Osteoblast (primary cell): ENCODE measurements around the gene RAD51B. TPM values are rescaled to one million over a fixed set of nuclear protein-coding genes. Genes with fewer than 3 reads are reported as not detected.

Experiments used
- DNase-seq: peaks from one replicate; pipeline ENCODE4 v3.0.0; 2011; ENCODE audit warnings: low spot score, mixed read lengths; ENCODE audit not compliant: insufficient read length; ENCODE audit errors: missing footprints
- H2AFZ ChIP-seq: 2 replicates; pipeline ENCODE4 v1.6.0; 2011; ENCODE audit warnings: mild to moderate bottlenecking, low read length
- H3K27ac ChIP-seq: 2 replicates; pipeline ENCODE4 v1.5.1; 2011; ENCODE audit warnings: mild to moderate bottlenecking, low read depth, low read length, moderate library complexity
- H3K27me3 ChIP-seq: 2 replicates; pipeline ENCODE4 v1.6.0; 2012; ENCODE audit warnings: mild to moderate bottlenecking, control low read depth, inconsistent platforms, low read length, moderate library complexity; ENCODE audit not compliant: insufficient read depth
- H3K36me3 ChIP-seq: 2 replicates; pipeline ENCODE4 v1.5.1; 2011; ENCODE audit warnings: mild to moderate bottlenecking, low read length, control low read depth, moderate library complexity; ENCODE audit not compliant: insufficient read depth
- H3K4me1 ChIP-seq: 2 replicates; pipeline ENCODE4 v1.5.1; 2011; ENCODE audit warnings: mild to moderate bottlenecking, low read length, control low read depth, moderate library complexity; ENCODE audit not compliant: insufficient read depth
- H3K4me2 ChIP-seq: 2 replicates; pipeline ENCODE4 v1.6.0; 2011; ENCODE audit warnings: mild to moderate bottlenecking, low read length; ENCODE audit not compliant: insufficient read depth
- H3K4me3 ChIP-seq: fragments of 200-600 bp; sonication (generic); 3 replicates; pipeline ENCODE4 v1.5.1; 2012; ENCODE audit warnings: mild to moderate bottlenecking, low read length, inconsistent platforms; ENCODE audit not compliant: insufficient read depth
- H3K79me2 ChIP-seq: 2 replicates; pipeline ENCODE4 v1.6.0; 2012; ENCODE audit warnings: mild to moderate bottlenecking, low read length, control low read depth, inconsistent platforms; ENCODE audit not compliant: insufficient read depth
- H3K9me3 ChIP-seq: 2 replicates; pipeline ENCODE4 v1.5.1; 2011; ENCODE audit warnings: low read depth, low read length, control low read depth
- H4K20me1 ChIP-seq: 2 replicates; pipeline ENCODE4 v1.6.0; 2012; ENCODE audit warnings: mild to moderate bottlenecking, low read length, control low read depth; ENCODE audit not compliant: insufficient read depth
- total RNA-seq: library from RNA; depleted of rRNA; stranded (reverse); fragments of >200 nt; gene quantifications from 2 replicates; pipeline ENCODE4 v1.2.3, GENCODE V29; 2012
- TF ChIP-seq, protein P1 (sequence below): IDR thresholded peaks from 2 replicates; pipeline ENCODE4 v1.5.1; 2011; ENCODE audit warnings: mild to moderate bottlenecking, low read depth, low read length, moderate library complexity; ENCODE audit errors: extremely low read depth

RAD51B gene
- total RNA-seq, 1 donor = 13.8 TPM

- no peak overlapping the region for H3K4me2 ChIP-seq
- H3K9me3 ChIP-seq = no peaks in the 10 kb centered on the region
- TF ChIP-seq, protein P1, sequence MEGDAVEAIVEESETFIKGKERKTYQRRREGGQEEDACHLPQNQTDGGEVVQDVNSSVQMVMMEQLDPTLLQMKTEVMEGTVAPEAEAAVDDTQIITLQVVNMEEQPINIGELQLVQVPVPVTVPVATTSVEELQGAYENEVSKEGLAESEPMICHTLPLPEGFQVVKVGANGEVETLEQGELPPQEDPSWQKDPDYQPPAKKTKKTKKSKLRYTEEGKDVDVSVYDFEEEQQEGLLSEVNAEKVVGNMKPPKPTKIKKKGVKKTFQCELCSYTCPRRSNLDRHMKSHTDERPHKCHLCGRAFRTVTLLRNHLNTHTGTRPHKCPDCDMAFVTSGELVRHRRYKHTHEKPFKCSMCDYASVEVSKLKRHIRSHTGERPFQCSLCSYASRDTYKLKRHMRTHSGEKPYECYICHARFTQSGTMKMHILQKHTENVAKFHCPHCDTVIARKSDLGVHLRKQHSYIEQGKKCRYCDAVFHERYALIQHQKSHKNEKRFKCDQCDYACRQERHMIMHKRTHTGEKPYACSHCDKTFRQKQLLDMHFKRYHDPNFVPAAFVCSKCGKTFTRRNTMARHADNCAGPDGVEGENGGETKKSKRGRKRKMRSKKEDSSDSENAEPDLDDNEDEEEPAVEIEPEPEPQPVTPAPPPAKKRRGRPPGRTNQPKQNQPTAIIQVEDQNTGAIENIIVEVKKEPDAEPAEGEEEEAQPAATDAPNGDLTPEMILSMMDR = no peak
- H4K20me1 ChIP-seq = no peaks in the 10 kb centered on the region
- no peaks in the 10 kb centered on the region for H3K79me2 ChIP-seq
- no peak overlapping the region for H3K4me3 ChIP-seq
- no peak overlapping the region for H2AFZ ChIP-seq
- no peaks in the 10 kb centered on the region for H3K27me3 ChIP-seq
- peaks cover 5% of the 10 kb centered on the region for H3K4me1 ChIP-seq
- no peak overlapping the region for H3K27ac ChIP-seq
- H3K36me3 ChIP-seq = no peaks in the 10 kb centered on the region
- peak; percentile 69 for DNase-seq
Measured at GRCh38 chr14:68714991-68715924, 895.7 kb downstream of the RAD51B start.

DNA sequence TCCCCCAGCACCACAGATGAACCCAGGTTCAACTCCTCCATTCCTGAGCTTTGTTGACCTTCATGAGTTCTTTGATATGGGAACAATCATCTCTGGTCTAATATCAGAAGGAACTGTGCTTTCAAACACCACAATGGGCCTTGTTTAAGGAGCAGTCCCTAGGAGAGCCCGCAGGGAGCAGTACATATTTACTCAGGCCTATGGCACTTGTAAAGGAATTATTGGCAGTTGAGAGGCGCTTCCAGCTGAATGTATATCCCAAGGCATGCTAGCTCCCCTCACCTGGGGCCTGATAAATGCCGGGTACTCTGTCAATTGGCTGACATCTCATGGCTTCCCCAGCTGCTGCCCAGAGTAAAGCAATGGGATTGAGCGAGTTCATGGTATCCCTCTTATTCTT is 897.1 kb downstream of the RAD51B start:
- TF ChIP-seq, protein P1 = no peak
- peaks cover 5% of the 10 kb centered on the region for H3K4me1 ChIP-seq
- H3K79me2 ChIP-seq = no peaks in the 10 kb centered on the region
- H3K36me3 ChIP-seq = no peaks in the 10 kb centered on the region
- H3K4me2 ChIP-seq = no peak overlapping the region
- H3K4me3 ChIP-seq = no peak overlapping the region
- no peaks in the 10 kb centered on the region for H4K20me1 ChIP-seq
- no peaks in the 10 kb centered on the region for H3K27me3 ChIP-seq
- no peak overlapping the region for H3K27ac ChIP-seq
- no peaks in the 10 kb centered on the region for H3K9me3 ChIP-seq
- no peak overlapping the region for H2AFZ ChIP-seq
- DNase-seq = no peak

DNA sequence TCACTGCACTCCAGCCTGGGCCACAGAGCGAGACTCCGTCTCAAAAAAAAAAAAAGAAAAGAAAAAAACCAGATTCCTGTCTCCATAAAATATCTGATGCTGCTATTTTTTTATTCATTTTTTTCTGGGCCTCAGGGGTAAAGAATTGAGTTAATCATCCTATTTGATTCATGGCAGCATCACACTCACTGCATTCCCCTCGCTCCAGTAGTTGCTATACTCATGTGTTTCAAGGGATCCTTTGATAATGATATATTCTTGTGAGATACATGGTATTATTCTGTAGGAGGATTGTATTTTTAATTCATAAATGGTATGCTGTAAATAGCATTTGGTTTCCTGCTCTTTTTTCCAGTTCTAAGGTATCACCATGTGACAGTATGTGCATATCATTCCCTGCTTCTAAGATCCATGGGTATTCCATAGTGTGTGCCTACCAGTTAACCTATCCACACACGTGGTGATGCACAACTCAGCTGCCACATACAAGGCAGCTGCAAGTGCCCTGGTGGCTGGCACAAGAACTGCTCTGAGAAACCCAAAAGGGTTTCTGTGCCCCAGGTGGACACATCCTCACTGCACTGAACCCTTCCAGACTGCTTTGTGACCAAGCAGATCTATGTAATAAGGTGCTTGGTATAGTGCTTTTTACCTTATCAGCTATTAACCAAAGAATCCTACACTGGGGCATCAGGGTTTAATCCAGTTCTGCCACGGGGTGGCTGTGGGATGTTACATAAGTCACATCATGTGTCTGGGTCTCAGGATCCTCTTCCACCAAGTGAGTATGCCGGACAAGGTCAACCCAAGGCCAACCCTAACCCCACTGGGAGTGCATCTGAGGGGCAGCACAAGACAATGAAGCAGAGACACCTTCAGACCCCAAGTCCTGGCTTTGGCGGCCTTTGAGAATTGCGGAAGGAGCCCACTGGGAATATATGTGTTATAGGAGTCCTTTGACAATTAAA is 898.7 kb downstream of the RAD51B start:
- H3K79me2 ChIP-seq = no peaks in the 10 kb centered on the region
- peak; percentile 75 for DNase-seq
- no peak overlapping the region for H3K4me2 ChIP-seq
- no peak overlapping the region for H2AFZ ChIP-seq
- H3K36me3 ChIP-seq = no peaks in the 10 kb centered on the region
- no peaks in the 10 kb centered on the region for H4K20me1 ChIP-seq
- peak overlapping the region; percentile 9 for H3K27ac ChIP-seq
- peaks cover 5% of the 10 kb centered on the region for H3K4me1 ChIP-seq
- TF ChIP-seq, protein P1 = peak; percentile 53
- no peak overlapping the region for H3K4me3 ChIP-seq
- H3K27me3 ChIP-seq = no peaks in the 10 kb centered on the region
- no peaks in the 10 kb centered on the region for H3K9me3 ChIP-seq
